MM.1S (cell line): ENCODE data around the gene TGFB1I1.

Experiments used
- DNase-seq: peaks from one replicate; pipeline ENCODE4 v3.0.0-alpha.2; 2015
- H2AFZ ChIP-seq: fragments of 300-600 bp; sonication (generic); 2 replicates; pipeline ENCODE4 v1.6.0; 2016; ENCODE audit warnings: antibody characterized with exemption, low read length
- H3F3A ChIP-seq: fragments of 300-600 bp; sonication (generic); 2 replicates; pipeline ENCODE4 v1.6.1; 2016; ENCODE audit warnings: mild to moderate bottlenecking, antibody characterized with exemption, low read length, moderate library complexity, mixed read lengths; ENCODE audit not compliant: insufficient read depth
- H3K27ac ChIP-seq: fragments of 300-600 bp; sonication (generic); 2 replicates; pipeline ENCODE4 v1.5.1; 2016; ENCODE audit warnings: mild to moderate bottlenecking, low read length
- H3K27me3 ChIP-seq: fragments of 300-600 bp; sonication (generic); replicated peaks from 2 replicates; pipeline ENCODE4 v1.6.0; 2016; ENCODE audit warnings: low read length; ENCODE audit not compliant: insufficient read depth
- H3K36me3 ChIP-seq: fragments of 300-600 bp; sonication (generic); replicated peaks from 2 replicates; pipeline ENCODE4 v1.6.1; 2016; ENCODE audit warnings: mild to moderate bottlenecking, low read length, mixed read lengths; ENCODE audit not compliant: insufficient read depth
- H3K4me1 ChIP-seq: fragments of 300-600 bp; sonication (generic); 2 replicates; pipeline ENCODE4 v1.6.1; 2016; ENCODE audit warnings: low read length, mixed read lengths
- H3K4me2 ChIP-seq: fragments of 300-600 bp; sonication (generic); 2 replicates; pipeline ENCODE4 v1.6.0; 2016; ENCODE audit warnings: low read depth, low read length
- H3K4me3 ChIP-seq: fragments of 300-600 bp; sonication (generic); 2 replicates; pipeline ENCODE4 v1.5.1; 2016; ENCODE audit warnings: low read length, mixed read lengths
- H3K79me2 ChIP-seq: fragments of 300-600 bp; sonication (generic); 2 replicates; pipeline ENCODE4 v1.6.1; 2016; ENCODE audit warnings: mixed run types, low read length, mixed read lengths
- H3K9ac ChIP-seq: fragments of 300-600 bp; sonication (generic); 2 replicates; pipeline ENCODE4 v1.6.1; 2016; ENCODE audit warnings: low read length, mixed read lengths
- H3K9me2 ChIP-seq: fragments of 300-600 bp; sonication (generic); replicated peaks from 2 replicates; pipeline ENCODE4 v1.6.1; 2016; ENCODE audit warnings: mild to moderate bottlenecking, low read length, mixed read lengths; ENCODE audit not compliant: insufficient read depth
- H3K9me3 ChIP-seq: fragments of 300-600 bp; sonication (generic); replicated peaks from 2 replicates; pipeline ENCODE4 v1.6.1; 2016; ENCODE audit warnings: mild to moderate bottlenecking, low read length, mixed read lengths; ENCODE audit not compliant: insufficient read depth
- H4K20me1 ChIP-seq: fragments of 300-600 bp; sonication (generic); 2 replicates; pipeline ENCODE4 v1.6.1; 2016; ENCODE audit warnings: mild to moderate bottlenecking, low read length, moderate library complexity, mixed read lengths; ENCODE audit not compliant: insufficient read depth
- CTCF ChIP-seq: fragments of 300-600 bp; sonication (generic); IDR thresholded peaks from 2 replicates; pipeline ENCODE4 v1.5.1; 2016; ENCODE audit warnings: antibody characterized with exemption, low read length, mixed read lengths
- EZH2 ChIP-seq: fragments of 300-600 bp; sonication (generic); optimal IDR thresholded peaks from 2 replicates; pipeline ENCODE3; 2017; ENCODE audit warnings: low read depth, mild to moderate bottlenecking, antibody characterized with exemption, low read length, mixed read lengths
- EZH2phosphoT487 ChIP-seq: fragments of 300-600 bp; sonication (generic); IDR thresholded peaks from 2 replicates; pipeline ENCODE4 v1.6.1; 2018; ENCODE audit warnings: antibody characterized with exemption, low read length

Gene TGFB1I1

GRCh38 chr16:31513126-31513525 is 41.2 kb downstream of the TGFB1I1 start:
- H3K27me3 ChIP-seq, result no peaks in the 10 kb centered on the region
- H3K4me3 ChIP-seq, result no peak overlapping the region
- no peak for DNase-seq
- TF ChIP-seq EZH2 (no peak), CTCF (no peak), EZH2phosphoT487 (no peak)
- no peaks in the 10 kb centered on the region for H3K9me2 ChIP-seq
- no peak overlapping the region for H3K4me2 ChIP-seq
- H3K9ac ChIP-seq, result no peak overlapping the region
- H3F3A ChIP-seq, result no peaks in the 10 kb centered on the region
- H3K36me3 ChIP-seq, result no peaks in the 10 kb centered on the region
- H2AFZ ChIP-seq, result no peak overlapping the region
- H3K4me1 ChIP-seq, result peaks cover 5% of the 10 kb centered on the region; the same call in 1 of the 2 replicates
- H4K20me1 ChIP-seq, result no peaks in the 10 kb centered on the region
- peaks cover 7% of the 10 kb centered on the region for H3K79me2 ChIP-seq
- no peak overlapping the region for H3K27ac ChIP-seq
- no peaks in the 10 kb centered on the region for H3K9me3 ChIP-seq

- H3K9me2 ChIP-seq, result no peaks in the 10 kb centered on the region
- no peak overlapping the region for H3K27ac ChIP-seq
- TF ChIP-seq CTCF (no peak), EZH2 (no peak), EZH2phosphoT487 (no peak)
- H3K9ac ChIP-seq, result no peak overlapping the region
- H4K20me1 ChIP-seq, result no peaks in the 10 kb centered on the region
- H2AFZ ChIP-seq, result no peak overlapping the region
- no peak for DNase-seq
- no peaks in the 10 kb centered on the region for H3K27me3 ChIP-seq
- H3K9me3 ChIP-seq, result no peaks in the 10 kb centered on the region
- no peaks in the 10 kb centered on the region for H3K79me2 ChIP-seq
- no peaks in the 10 kb centered on the region for H3F3A ChIP-seq
- no peak overlapping the region for H3K4me3 ChIP-seq
- H3K4me2 ChIP-seq, result no peak overlapping the region
- H3K36me3 ChIP-seq, result no peaks in the 10 kb centered on the region
- peaks cover 3% of the 10 kb centered on the region; the same call in 1 of the 2 replicates for H3K4me1 ChIP-seq
These were observed 41.9 kb downstream of the TGFB1I1 start for GRCh38 chr16:31513884-31514283.

GRCh38 chr16:31517800-31518402 is 45.9 kb downstream of the TGFB1I1 start:
- DNase-seq, result no peak
- H3K9me2 ChIP-seq, result no peaks in the 10 kb centered on the region
- no peak for TF ChIP-seq EZH2phosphoT487
- no peak for TF ChIP-seq EZH2
- TF ChIP-seq CTCF, result no peak
- no peaks in the 10 kb centered on the region for H3F3A ChIP-seq
- H3K4me2 ChIP-seq, result no peak overlapping the region
- H4K20me1 ChIP-seq, result no peaks in the 10 kb centered on the region
- H3K9ac ChIP-seq, result no peak overlapping the region
- no peaks in the 10 kb centered on the region for H3K79me2 ChIP-seq
- no peak overlapping the region for H3K4me3 ChIP-seq
- no peak overlapping the region for H3K27ac ChIP-seq
- no peaks in the 10 kb centered on the region; the same call in 1 of the 2 replicates for H3K27me3 ChIP-seq
- no peaks in the 10 kb centered on the region for H3K9me3 ChIP-seq
- no peak overlapping the region for H2AFZ ChIP-seq
- H3K4me1 ChIP-seq, result no peaks in the 10 kb centered on the region
- no peaks in the 10 kb centered on the region for H3K36me3 ChIP-seq
